HG02970 (cell line): Measurements from ENCODE around the gene ST6GALNAC1.

ENCODE experiments used
- ATAC-seq: cut with Tn5 transposase; IDR thresholded peaks from one replicate; pipeline ENCODE4 v1.9.1; 2021; ENCODE audit warnings: mild to moderate bottlenecking, moderate library complexity, moderate number of reproducible peaks; ENCODE audit not compliant: unreplicated experiment, low FRiP score

The ST6GALNAC1 gene

GRCh38 chr17:76643553-76644148 is at the start of gene ST6GALNAC1:
TSS of gene ST6GALNAC1 (minus strand) at chr17:76643757. CDS start at chr17:76643638, 119 bp downstream.
- ATAC-seq, result no peak

GRCh38 chr17:76691379-76692191 is 48.0 kb upstream of the ST6GALNAC1 start:
- ATAC-seq, result no peak

GRCh38 chr17:76690596-76691280 is 47.2 kb upstream of the ST6GALNAC1 start:
- ATAC-seq, result no peak

GRCh38 chr17:76689859-76690258 is 46.3 kb upstream of the ST6GALNAC1 start:
- no peak for ATAC-seq

- no peak for ATAC-seq
These were observed 44.6 kb upstream of the ST6GALNAC1 start for GRCh38 chr17:76688165-76688622.

GRCh38 chr17:76687298-76688164 is 44.0 kb upstream of the ST6GALNAC1 start:
- ATAC-seq, result no peak

- ATAC-seq, result no peak
These were observed 43.2 kb upstream of the ST6GALNAC1 start for GRCh38 chr17:76686538-76687297.

- no peak for ATAC-seq
These were observed 42.3 kb upstream of the ST6GALNAC1 start for GRCh38 chr17:76685846-76686245.

GRCh38 chr17:76685366-76685765 is 41.8 kb upstream of the ST6GALNAC1 start:
- ATAC-seq, result no peak

GRCh38 chr17:76684756-76685155 is 41.2 kb upstream of the ST6GALNAC1 start:
- ATAC-seq, result no peak

- ATAC-seq, result no peak
These were observed 40.6 kb upstream of the ST6GALNAC1 start for GRCh38 chr17:76683921-76684745.

- no peak for ATAC-seq
These were observed 39.6 kb upstream of the ST6GALNAC1 start for GRCh38 chr17:76683011-76683755.

GRCh38 chr17:76682296-76682695 is 38.7 kb upstream of the ST6GALNAC1 start:
- no peak for ATAC-seq

GRCh38 chr17:76681222-76682137 is 37.9 kb upstream of the ST6GALNAC1 start:
- no peak for ATAC-seq

GRCh38 chr17:76679239-76679638 is 35.7 kb upstream of the ST6GALNAC1 start:
- no peak for ATAC-seq

GRCh38 chr17:76678330-76678729 is 34.8 kb upstream of the ST6GALNAC1 start:
- ATAC-seq, result no peak

- no peak for ATAC-seq
These were observed 33.8 kb upstream of the ST6GALNAC1 start for GRCh38 chr17:76677406-76677805.
